Natural killer cell (primary cell): ENCODE data around the gene ZNF764. TPM values are rescaled to one million over a fixed set of nuclear protein-coding genes. Genes with fewer than 3 reads are reported as not detected.

Experiments
- ATAC-seq, 3 donors: fragments of 150-1000 bp in 2 of 3; fragments of 200-7000 bp in 1 of 3; cut with Tn5 transposase; 1 replicate in 1 of 3; 2 replicates in 2 of 3; pipeline ENCODE4 v1.10.0; 2021; ENCODE audit warnings: mild to moderate bottlenecking in 2 of 3, moderate library complexity in 2 of 3
- DNase-seq, 2 donors: peaks; one replicate each; pipeline versions ENCODE4 v3.0.0 to v3.0.0-alpha.2; 2013 to 2021; ENCODE audit warnings: mixed read lengths in 1 of 2
- H3K27ac ChIP-seq: one replicate; pipeline ENCODE4 v1.5.1; 2013; ENCODE audit warnings: mild to moderate bottlenecking, low read length
- H3K27me3 ChIP-seq: one replicate; pipeline ENCODE4 v1.6.1; 2013; ENCODE audit warnings: low read length; ENCODE audit not compliant: control insufficient read depth, insufficient read depth
- H3K36me3 ChIP-seq: one replicate; pipeline ENCODE4 v1.6.1; 2013; ENCODE audit warnings: low read length; ENCODE audit not compliant: control insufficient read depth, insufficient read depth
- H3K4me1 ChIP-seq: one replicate; pipeline ENCODE4 v1.6.1; 2013; ENCODE audit warnings: low read length; ENCODE audit not compliant: control insufficient read depth, insufficient read depth
- H3K4me3 ChIP-seq: one replicate; pipeline ENCODE4 v1.5.1; 2013; ENCODE audit warnings: low read length
- H3K9me3 ChIP-seq: one replicate; pipeline ENCODE4 v1.6.1; 2013; ENCODE audit warnings: low read length; ENCODE audit not compliant: control insufficient read depth, insufficient read depth
- H3K27ac Mint-ChIP-seq, 2 donors: one replicate each; pipeline ENCODE4 v1.8.0; 2022; ENCODE audit warnings: mild to moderate bottlenecking in 2 of 2, mixed read lengths in 2 of 2, moderate library complexity in 1 of 2
- H3K27me3 Mint-ChIP-seq, 2 donors: one replicate each; pipeline ENCODE4 v1.8.0; 2022; ENCODE audit warnings: low read depth in 2 of 2, mixed read lengths in 2 of 2
- H3K36me3 Mint-ChIP-seq: one replicate; pipeline ENCODE4 v1.8.0; 2022; ENCODE audit warnings: mixed read lengths
- H3K4me1 Mint-ChIP-seq, 2 donors: one replicate each; pipeline ENCODE4 v1.8.0; 2022; ENCODE audit warnings: mixed read lengths in 2 of 2
- H3K4me3 Mint-ChIP-seq: one replicate; pipeline ENCODE4 v1.8.0; 2022; ENCODE audit warnings: mild to moderate bottlenecking, moderate library complexity, mixed read lengths
- H3K9me3 Mint-ChIP-seq, 2 donors: one replicate each; pipeline ENCODE4 v1.8.0; 2022; ENCODE audit warnings: mixed read lengths in 2 of 2
- whole genome bisulfite sequencing: methylation state at CpG from one replicate; pipeline ENCODE4 v1.1.7; 2013; ENCODE audit warnings: missing lambda C conversion rate; ENCODE audit not compliant: insufficient coverage; 5-methylcytosine and 5-hydroxymethylcytosine counted together
- intact Hi-C: fragments of 100-400 bp; cut with micrococcal nuclease; formaldehyde crosslinking; loops from one replicate; pipeline ENCODE4 v1.14.2; 2022
- total RNA-seq, 4 donors: library from RNA; stranded (reverse); fragments of 120-200 nt in 1 of 4; gene quantifications; one replicate each; pipeline versions ENCODE4 v1.2.3 to v1.2.4, GENCODE V29; 2013 to 2022
- TF ChIP-seq, protein P1 (sequence below): fragments of 200-600 bp; IDR thresholded peaks from one replicate; pipeline ENCODE4 v1.8.0; 2022; ENCODE audit warnings: antibody characterized with exemption

The ZNF764 gene
- total RNA-seq, 3 donors from 2014 or later (not counting 1 experiment from before 2014, with no cell fraction given) = 9.6 to 13.0 (median 11.7) TPM

DNA sequence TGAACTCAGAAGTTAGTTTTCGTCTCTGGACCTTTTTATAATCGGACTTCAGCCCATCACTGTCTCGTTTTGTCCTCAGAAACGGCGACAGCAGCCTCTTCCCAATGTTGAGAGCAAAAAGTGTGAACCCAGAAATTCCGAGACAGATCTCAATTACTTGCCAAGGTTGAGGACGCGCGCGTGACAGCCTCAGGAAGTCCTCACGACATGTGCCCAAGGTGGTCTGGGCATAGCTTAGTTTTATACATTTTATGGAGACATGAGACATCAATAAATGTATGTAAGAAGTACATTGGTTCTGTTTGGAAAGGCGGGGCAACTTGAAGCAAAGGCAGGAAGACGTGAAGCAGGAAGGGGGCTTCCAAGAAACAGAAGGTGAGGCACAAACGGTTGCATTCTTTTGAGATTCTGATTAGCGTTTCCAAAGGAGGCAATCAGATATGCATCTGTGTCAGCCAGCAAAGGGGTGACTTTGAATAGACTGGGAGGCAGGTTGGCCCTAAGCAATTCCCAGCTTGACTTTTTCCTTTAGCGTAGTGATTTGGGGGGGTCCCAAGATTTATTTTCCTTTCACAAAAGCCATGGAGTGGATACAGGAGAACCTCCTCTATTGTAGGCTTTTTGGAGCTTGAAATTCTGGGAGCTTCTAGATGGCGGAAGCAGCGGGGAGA, 22.9 kb downstream of the ZNF764 start:
- ATAC-seq (peak; percentile 27 to 42 (median 30)), DNase-seq (peak in 1 of 2 donors; percentile 73)
- WGBS = 3% methylated on average over 18 of the region's 18 CpGs
- Histone ChIP-seq H3K27me3 (no peaks in the 10 kb centered on the region), H3K9me3 (no peaks in the 10 kb centered on the region), H3K4me1 (peaks cover 38% of the 10 kb centered on the region), H3K27ac (peak overlapping the region; percentile 94), H3K4me3 (peak overlapping the region; percentile 87), H3K36me3 (peaks cover 8% of the 10 kb centered on the region)
- peak overlapping the region; percentile 83 to 95 for H3K27ac Mint-ChIP-seq
- H3K4me3 Mint-ChIP-seq = peak overlapping the region; percentile 96
- intact Hi-C loops = loop anchor here (1.0 to 10.0 kb wide), 4 partner anchors 23 to 100 kb away; partner anchors contain the start of genes DCTPP1, ZNF764 and ZNF785
- no peaks in the 10 kb centered on the region for H3K36me3 Mint-ChIP-seq
- TF ChIP-seq, protein P1, sequence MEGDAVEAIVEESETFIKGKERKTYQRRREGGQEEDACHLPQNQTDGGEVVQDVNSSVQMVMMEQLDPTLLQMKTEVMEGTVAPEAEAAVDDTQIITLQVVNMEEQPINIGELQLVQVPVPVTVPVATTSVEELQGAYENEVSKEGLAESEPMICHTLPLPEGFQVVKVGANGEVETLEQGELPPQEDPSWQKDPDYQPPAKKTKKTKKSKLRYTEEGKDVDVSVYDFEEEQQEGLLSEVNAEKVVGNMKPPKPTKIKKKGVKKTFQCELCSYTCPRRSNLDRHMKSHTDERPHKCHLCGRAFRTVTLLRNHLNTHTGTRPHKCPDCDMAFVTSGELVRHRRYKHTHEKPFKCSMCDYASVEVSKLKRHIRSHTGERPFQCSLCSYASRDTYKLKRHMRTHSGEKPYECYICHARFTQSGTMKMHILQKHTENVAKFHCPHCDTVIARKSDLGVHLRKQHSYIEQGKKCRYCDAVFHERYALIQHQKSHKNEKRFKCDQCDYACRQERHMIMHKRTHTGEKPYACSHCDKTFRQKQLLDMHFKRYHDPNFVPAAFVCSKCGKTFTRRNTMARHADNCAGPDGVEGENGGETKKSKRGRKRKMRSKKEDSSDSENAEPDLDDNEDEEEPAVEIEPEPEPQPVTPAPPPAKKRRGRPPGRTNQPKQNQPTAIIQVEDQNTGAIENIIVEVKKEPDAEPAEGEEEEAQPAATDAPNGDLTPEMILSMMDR = no peak
- no peaks in the 10 kb centered on the region for H3K9me3 Mint-ChIP-seq
- H3K27me3 Mint-ChIP-seq = no peaks in the 10 kb centered on the region
- peaks cover 22 to 30% of the 10 kb centered on the region in 2 donors for H3K4me1 Mint-ChIP-seq

DNA sequence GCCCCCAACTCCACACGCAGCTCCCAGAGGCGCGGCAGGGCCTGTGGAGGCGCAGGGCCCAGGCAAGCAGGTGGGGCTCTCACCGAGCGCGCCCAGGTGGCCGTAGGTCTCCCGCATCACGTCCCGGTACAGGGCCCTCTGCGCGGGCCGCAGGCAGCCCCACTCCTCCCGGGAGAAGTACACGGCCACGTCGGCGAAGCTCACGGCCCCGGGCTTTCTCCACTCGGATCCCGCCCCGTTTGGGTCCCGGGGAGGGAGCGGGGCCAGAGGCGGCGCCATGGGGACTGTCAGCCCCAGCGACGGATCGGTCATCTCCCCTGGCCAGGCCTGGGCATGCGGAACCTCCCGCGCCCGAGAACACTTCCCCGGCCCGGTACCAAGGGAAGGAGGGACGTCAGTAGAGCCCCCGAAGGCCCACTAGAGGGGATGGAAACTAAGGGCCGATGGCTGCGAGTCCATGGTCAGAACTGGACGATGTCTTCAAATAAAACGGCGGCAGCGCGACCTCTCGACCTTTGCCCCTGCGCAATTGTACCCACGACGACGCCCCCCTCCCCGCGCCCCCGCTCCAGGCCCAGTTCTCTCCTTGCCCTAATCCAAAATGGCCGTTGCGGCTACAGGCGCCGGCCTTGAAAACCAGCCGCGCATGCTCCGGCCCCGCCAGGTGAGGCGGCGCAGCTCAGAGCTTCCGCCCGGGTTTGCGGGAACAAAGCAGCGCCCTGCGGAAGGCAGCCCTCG, 23.6 kb downstream of the ZNF764 start, which contains the start of gene ZNF747:
Gene ZNF747, minus strand, starts transcription at position 491 of the 738 bp plus-strand sequence. Its CDS starts 179 bp downstream, at position 312.
- H3K27me3 Mint-ChIP-seq = no peaks in the 10 kb centered on the region
- TF ChIP-seq, protein P1 = no peak

DNA sequence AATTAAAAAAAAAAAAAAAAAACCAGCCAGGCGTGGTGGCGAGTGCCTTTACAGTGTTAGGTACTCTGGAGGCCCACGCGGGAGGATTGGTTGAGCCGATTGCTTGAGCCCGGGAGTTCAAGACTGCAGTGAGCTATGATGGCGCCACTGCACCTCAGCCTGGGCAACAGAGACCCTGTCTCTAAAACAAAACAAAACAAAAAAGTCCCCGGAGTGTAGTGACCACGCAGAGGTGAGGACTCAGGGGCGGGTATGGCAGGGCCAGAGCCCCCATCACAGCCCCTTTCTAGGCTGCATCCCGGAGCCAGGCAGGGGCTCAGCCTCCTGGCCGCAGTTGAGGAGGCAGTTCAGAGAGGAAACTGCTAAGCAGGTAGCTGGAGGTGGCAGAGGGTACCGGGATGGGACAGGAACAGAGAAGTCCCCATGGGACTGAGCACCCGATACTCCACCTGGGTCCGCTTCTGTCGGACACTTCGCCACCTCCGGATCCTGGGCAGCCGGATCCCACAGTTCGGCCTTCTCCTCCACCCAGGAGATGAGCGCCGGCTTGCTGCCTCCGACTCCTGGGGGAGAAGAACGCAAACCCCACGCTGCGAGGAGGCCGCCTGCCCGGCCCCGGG, 24.3 kb downstream of the ZNF764 start:
- peak overlapping the region; percentile 96 for H3K4me3 Mint-ChIP-seq
- TF ChIP-seq, protein P1 = no peak
- 17% methylated on average over 29 of the region's 29 CpGs for WGBS
- DNase-seq = peak in 1 of 2 donors; percentile 41
- peaks cover 22 to 26% of the 10 kb centered on the region in 2 donors for H3K4me1 Mint-ChIP-seq
- H3K9me3 ChIP-seq = no peaks in the 10 kb centered on the region
- H3K27ac ChIP-seq = peak overlapping the region; percentile 94
- peak overlapping the region; percentile 83 to 95 for H3K27ac Mint-ChIP-seq
- H3K9me3 Mint-ChIP-seq = no peaks in the 10 kb centered on the region
- H3K27me3 ChIP-seq = no peaks in the 10 kb centered on the region
- peaks cover 8% of the 10 kb centered on the region for H3K36me3 ChIP-seq
- intact Hi-C loops = loop anchor here (10.0 kb wide), 1 partner anchor 99 kb away; the partner anchor contains the start of gene DCTPP1
- no peaks in the 10 kb centered on the region for H3K27me3 Mint-ChIP-seq
- no peaks in the 10 kb centered on the region for H3K36me3 Mint-ChIP-seq
- peak overlapping the region; percentile 87 for H3K4me3 ChIP-seq
- H3K4me1 ChIP-seq = peaks cover 34% of the 10 kb centered on the region
- ATAC-seq = no peak

More for the DNA sequence above, 23.6 kb downstream of the ZNF764 start, which contains the start of gene ZNF747:
- WGBS = under 1% methylated on average over 70 of the region's 70 CpGs
- Histone ChIP-seq H3K9me3 (no peaks in the 10 kb centered on the region), H3K4me3 (peak within 1 kb of the TSS; percentile 87), H3K36me3 (peaks cover 8% of the 10 kb centered on the region), H3K4me1 (peaks cover 38% of the 10 kb centered on the region), H3K27me3 (no peaks in the 10 kb centered on the region), H3K27ac (peak within 1 kb of the TSS; percentile 94)
- intact Hi-C loops = loop anchor here (1.0 to 10.0 kb wide), 4 partner anchors 24 to 100 kb away; partner anchors contain the start of genes DCTPP1, ZNF764 and ZNF785
- H3K4me3 Mint-ChIP-seq = peak within 1 kb of the TSS; percentile 96
- H3K27ac Mint-ChIP-seq = peak within 1 kb of the TSS; percentile 83 to 95
- ATAC-seq (peak; percentile 86 to 93 (median 89)), DNase-seq (peak; percentile 86 to 96)
- H3K4me1 Mint-ChIP-seq = peaks cover 22 to 30% of the 10 kb centered on the region in 2 donors
- H3K9me3 Mint-ChIP-seq = no peaks in the 10 kb centered on the region
- H3K36me3 Mint-ChIP-seq = no peaks in the 10 kb centered on the region
